ENCODE measurements around the gene CCNJ.
A peak's percentile ranks its signal among the peaks of the same experiment; 100 is the strongest.

CCNJ gene

DNA sequence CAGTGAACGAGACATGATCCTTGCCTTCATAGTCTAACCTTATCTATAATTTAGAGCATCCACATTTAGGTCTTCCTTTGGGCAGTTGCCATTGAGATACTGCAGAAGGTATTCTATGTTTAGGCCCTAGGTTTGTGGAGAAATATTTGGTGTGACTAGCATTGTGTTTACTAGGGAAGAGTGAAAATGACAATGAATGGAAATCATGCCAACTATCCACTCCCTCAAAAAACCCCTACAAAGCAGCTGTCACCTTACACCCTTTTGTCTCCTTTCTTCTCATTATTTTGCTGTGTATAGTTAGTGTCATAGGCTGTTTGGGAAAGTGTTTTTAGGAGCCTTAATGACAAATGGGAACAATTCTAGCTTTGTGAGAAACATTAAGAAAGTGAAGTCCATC is 3.2 kb downstream of the CCNJ start:
- TF ChIP-seq, protein P1, sequence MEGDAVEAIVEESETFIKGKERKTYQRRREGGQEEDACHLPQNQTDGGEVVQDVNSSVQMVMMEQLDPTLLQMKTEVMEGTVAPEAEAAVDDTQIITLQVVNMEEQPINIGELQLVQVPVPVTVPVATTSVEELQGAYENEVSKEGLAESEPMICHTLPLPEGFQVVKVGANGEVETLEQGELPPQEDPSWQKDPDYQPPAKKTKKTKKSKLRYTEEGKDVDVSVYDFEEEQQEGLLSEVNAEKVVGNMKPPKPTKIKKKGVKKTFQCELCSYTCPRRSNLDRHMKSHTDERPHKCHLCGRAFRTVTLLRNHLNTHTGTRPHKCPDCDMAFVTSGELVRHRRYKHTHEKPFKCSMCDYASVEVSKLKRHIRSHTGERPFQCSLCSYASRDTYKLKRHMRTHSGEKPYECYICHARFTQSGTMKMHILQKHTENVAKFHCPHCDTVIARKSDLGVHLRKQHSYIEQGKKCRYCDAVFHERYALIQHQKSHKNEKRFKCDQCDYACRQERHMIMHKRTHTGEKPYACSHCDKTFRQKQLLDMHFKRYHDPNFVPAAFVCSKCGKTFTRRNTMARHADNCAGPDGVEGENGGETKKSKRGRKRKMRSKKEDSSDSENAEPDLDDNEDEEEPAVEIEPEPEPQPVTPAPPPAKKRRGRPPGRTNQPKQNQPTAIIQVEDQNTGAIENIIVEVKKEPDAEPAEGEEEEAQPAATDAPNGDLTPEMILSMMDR (IDR thresholded peaks at IDR 0.05) = no peak

DNA sequence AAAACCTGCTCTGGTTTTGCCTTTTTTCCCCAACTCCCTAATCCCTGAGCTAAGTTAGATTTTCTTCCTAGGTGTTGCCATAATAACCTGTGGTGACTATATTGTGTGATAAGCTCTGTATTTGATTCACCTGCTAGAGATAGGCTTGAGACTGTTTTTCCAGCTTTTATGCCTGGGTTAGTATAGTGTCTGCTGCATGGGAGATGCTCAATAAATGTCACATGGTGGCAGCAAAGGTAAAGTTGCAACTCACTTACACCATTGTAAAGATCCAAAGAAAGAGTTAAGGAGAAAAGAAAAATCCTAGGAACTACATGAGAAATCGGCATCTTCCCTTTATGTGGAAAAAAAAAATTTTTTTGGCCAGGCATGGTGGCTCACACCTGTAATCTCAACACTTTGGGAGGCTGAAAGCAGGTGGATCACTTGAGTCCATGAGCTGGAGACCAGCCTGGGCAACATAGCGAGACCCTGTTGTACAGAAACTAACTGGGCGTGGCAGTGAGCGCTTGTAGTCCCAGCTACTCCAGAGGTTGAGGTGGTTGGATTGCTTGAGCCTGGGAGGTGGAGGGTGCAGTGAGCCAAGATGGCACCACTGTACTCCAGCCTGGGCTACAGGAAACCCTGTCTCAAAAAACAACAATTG is 3.7 kb downstream of the CCNJ start:
- TF ChIP-seq, protein P1 (IDR thresholded peaks at IDR 0.05) = peak; percentile 29; the same call in 1 of the 2 replicates

DNA sequence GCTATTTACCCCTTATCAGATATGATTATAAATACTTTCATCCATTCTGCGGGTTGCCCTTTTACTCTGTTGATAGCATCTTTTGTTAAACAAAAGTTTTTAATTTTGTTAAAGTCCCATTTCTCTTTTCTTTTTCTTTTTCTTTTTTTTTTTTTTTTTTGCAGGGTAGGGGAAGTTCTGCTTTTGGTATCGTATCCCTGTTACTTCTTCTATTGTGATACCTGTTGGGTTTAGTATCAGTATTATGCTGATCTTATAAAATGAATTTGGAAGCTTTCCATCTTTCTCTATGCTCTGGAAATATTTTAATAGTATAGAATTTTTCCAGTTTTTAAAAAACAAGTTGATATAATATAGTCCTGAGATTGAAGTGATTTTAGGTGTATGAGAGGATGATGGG is 6.0 kb downstream of the CCNJ start:
- TF ChIP-seq, protein P1 (IDR thresholded peaks at IDR 0.05) = no peak

DNA sequence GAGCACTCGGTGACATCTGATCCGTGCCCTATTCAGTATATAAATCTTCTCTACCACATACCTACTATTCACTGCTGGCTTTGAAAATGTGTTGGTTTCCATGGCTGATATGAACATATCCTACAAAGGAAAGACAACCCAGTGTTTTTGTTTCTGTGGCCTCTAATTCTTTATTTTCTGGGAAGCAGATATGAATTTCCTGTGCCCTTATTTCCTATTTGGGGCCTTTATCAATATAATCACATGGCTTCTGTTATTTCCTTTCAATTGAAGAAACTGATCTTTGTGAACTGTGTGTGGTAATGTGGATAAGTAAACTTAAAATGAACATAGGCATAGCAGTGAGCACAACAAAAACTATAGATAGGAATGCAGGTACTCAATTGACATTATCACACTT is 10.6 kb downstream of the CCNJ start:
- TF ChIP-seq, protein P1 (IDR thresholded peaks at IDR 0.05) = no peak

DNA sequence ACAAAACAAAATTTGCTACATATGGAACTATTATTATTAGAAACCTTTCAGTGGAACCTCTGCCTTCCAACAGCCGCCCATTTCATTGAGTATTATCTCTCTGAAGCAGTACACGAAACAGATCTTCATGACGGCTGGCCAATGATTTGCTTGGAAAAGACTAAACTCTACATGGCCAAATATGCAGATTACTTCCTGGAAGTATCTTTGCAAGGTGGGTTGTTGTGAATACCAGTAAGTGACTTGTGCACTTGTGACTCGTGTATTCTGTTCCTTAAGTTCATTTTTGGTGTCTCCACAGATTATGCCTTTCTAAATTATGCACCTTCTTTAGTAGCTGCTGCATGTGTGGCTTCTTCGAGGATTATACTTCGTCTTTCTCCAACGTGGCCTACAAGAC is 13.4 kb downstream of the CCNJ start:
- TF ChIP-seq, protein P1 (IDR thresholded peaks at IDR 0.05) = no peak

DNA sequence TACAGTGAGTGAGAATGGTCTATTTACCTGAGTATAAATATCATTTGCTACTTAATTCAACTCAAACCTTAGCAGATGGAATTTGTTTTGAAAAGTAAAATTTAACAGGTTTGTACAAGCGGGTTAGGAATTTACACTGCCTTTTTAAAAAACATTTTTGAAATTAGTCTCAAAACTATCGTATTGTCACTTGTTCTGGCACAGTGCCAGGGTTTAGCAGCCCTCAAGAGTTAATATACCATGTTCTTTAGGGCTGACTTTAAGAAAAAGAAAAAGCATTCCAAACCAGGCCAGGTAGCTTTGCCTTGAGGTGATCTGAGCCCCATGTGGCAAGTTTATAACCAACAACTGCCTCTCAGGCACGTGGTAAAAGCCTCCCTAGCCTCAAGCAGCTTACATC is 17.8 kb downstream of the CCNJ start:
- TF ChIP-seq, protein P1 (IDR thresholded peaks at IDR 0.05) = no peak

DNA sequence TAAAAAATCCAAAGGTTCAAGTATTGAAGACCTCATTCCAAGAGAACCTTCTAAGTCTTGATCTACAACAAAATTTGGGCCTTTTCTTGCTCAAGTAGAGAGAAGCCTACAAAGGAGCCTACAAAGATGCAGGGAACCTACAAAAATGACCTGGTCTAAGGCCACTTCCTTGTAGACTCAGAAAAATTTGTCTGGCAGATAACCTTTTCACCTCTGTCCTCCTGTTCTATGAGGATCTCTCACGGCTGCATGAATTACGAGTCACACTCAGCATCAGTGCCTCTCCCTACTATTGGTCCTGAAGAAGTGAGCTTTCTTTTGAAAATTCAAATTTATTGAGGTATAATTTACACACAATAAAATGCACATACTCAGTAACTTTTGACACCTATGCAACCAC is 29.3 kb downstream of the CCNJ start:
- TF ChIP-seq, protein P1 (IDR thresholded peaks at IDR 0.05) = no peak

DNA sequence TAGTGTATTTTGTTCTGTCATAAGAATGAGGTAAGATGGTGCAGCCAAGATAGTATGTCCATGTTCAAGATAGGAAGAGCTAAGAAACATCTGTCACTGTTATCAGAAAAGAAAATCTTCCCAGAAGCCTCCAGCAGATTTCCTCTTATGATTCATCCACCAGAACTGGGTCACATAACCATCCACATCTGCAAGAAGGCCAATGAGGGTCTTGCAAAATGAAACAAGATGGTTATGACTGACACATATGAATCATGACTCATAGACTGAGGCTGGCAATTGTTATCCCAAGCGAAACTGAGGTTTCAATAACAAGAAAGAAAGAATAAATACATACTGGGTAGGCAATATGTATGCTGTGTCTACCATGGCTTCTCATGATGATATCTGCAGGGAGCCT is 30.3 kb downstream of the CCNJ start:
- TF ChIP-seq, protein P1 (IDR thresholded peaks at IDR 0.05) = no peak

Measured in LNCAP (cell line).